ENCODE data around the gene SMIM38. TPM values are rescaled to one million over a fixed set of nuclear protein-coding genes. Genes with fewer than 3 reads are reported as not detected.

The SMIM38 gene
- total RNA-seq, 1 experiment from 2014 or later, result 0.09 TPM

- Histone ChIP-seq H4K20me1 (ENCODE audit: control insufficient read depth, insufficient read depth, insufficient read length) (no peaks in the 10 kb centered on the region), H4K5ac (ENCODE audit: insufficient read length, low read depth, low read length) (no peak overlapping the region), H3K27me3 (ENCODE audit: insufficient read depth, low read length) (no peaks in the 10 kb centered on the region), H4K8ac (replicated peaks; ENCODE audit: insufficient read length, low read depth, low read length) (no peak overlapping the region), H2AK5ac (ENCODE audit: insufficient read length, low read length) (no peak overlapping the region), H3K23ac (ENCODE audit: insufficient read length, low read depth, low read length) (no peak overlapping the region), H3K14ac (ENCODE audit: insufficient read depth, low read length) (no peak overlapping the region), H3K27ac (ENCODE audit: insufficient read length, low read depth, low read length) (no peak overlapping the region), H2BK20ac (ENCODE audit: low read depth, low read length, poor library complexity, severe bottlenecking) (no peak overlapping the region), H3K79me2 (ENCODE audit: insufficient read depth, low read length) (no peaks in the 10 kb centered on the region), H3K79me1 (ENCODE audit: insufficient read depth, low read depth, low read length, poor library complexity, severe bottlenecking) (no peaks in the 10 kb centered on the region), H3K9ac (ENCODE audit: extremely low read depth, insufficient read length, low read length) (no peak overlapping the region), H2BK15ac (ENCODE audit: low read depth, low read length) (no peak overlapping the region), H2AFZ (ENCODE audit: low read length) (no peak overlapping the region), H3K9me3 (ENCODE audit: control insufficient read depth, low read depth, low read length) (no peaks in the 10 kb centered on the region), H4K91ac (ENCODE audit: insufficient read length, low read depth, low read length) (no peak overlapping the region), H3T11ph (ENCODE audit: low read length) (no peak overlapping the region), H3K4ac (ENCODE audit: low read depth, low read length) (no peak overlapping the region), H3K4me2 (ENCODE audit: insufficient read depth, insufficient read length, low read length) (no peak overlapping the region), H3K18ac (ENCODE audit: insufficient read length, low read depth, low read length) (no peak overlapping the region), H3K56ac (ENCODE audit: insufficient read length, low read depth, low read length) (no peak overlapping the region), H3K4me1 (ENCODE audit: insufficient read depth, low read length) (no peaks in the 10 kb centered on the region), H2BK12ac (ENCODE audit: insufficient read length, low read depth, low read length) (no peak overlapping the region), H3K23me2 (ENCODE audit: insufficient read length, low read depth, low read length, poor library complexity, severe bottlenecking) (no peaks in the 10 kb centered on the region), H2BK120ac (ENCODE audit: low read depth, low read length, poor library complexity, severe bottlenecking) (no peak overlapping the region), H2BK5ac (ENCODE audit: insufficient read length, low read length) (no peak overlapping the region)
- H3K27me3 Mint-ChIP-seq (ENCODE audit: low read depth), result peaks cover 3% of the 10 kb centered on the region; the same call in 1 of the 2 replicates
- WGBS (ENCODE audit: extremely low coverage, insufficient read length, low lambda C conversion rate), result no CpG with 5 or more reads among the region's 5 CpGs
- no peak for DNase-seq
- no peak overlapping the region for H3K4me3 Mint-ChIP-seq
- peaks cover 0 to 5% of the 10 kb centered on the region in 2 experiments; a peak in 2 of 4 replicates for H3K4me1 Mint-ChIP-seq
- no peak for TF ChIP-seq CTCF (conservative IDR thresholded peaks at IDR 0.05)
- peaks cover 0 to 7% (median 6%) of the 10 kb centered on the region in 3 experiments; a peak in 2 of 7 replicates for H3K36me3 Mint-ChIP-seq (ENCODE audit: insufficient read depth in 1 of 3, low read depth in 3 of 3)
- H3K9me3 Mint-ChIP-seq, result peaks cover 11 to 14% of the 10 kb centered on the region in 2 experiments; a peak in 4 of 5 replicates
- no peak overlapping the region for H3K27ac Mint-ChIP-seq
These were observed 37.4 kb downstream of the SMIM38 start for GRCh38 chr11:69193151-69193550.

Measured in H9 (cell line).